A549 (cell line): ENCODE data around the gene GREB1.

Experiments
- BHLHE40 ChIP-seq: IDR thresholded peaks from 2 replicates; pipeline ENCODE4 v1.6.1; 2012; ENCODE audit warnings: low read depth, low read length, inconsistent platforms
- CTCF ChIP-seq: fragments of >200 bp; sonication (Bioruptor Twin); formaldehyde crosslinking; IDR thresholded peaks from 3 replicates; pipeline ENCODE4 v1.5.1; 2016
- EP300 ChIP-seq, 2 experiments: fragments of >200 bp; sonication (Bioruptor Twin); formaldehyde crosslinking; IDR thresholded peaks; 2 replicates in 1 of 2; 3 replicates in 1 of 2; pipeline ENCODE4 v1.6.1; 2016 to 2017
- ESRRA ChIP-seq: fragments of 150-350 bp; IDR thresholded peaks from 2 replicates; pipeline ENCODE4 v1.6.1; 2014; ENCODE audit warnings: mild to moderate bottlenecking, low read length, borderline replicate concordance
- JUN ChIP-seq, 2 experiments: fragments of >200 bp; sonication (Bioruptor Twin); formaldehyde crosslinking; IDR thresholded peaks; 2 replicates in 1 of 2; 3 replicates in 1 of 2; pipeline ENCODE4 v1.6.1; 2016 to 2017
- MYC ChIP-seq: IDR thresholded peaks from 2 replicates; pipeline ENCODE4 v1.6.1; 2012; ENCODE audit warnings: mild to moderate bottlenecking, inconsistent platforms, low read length, improper control_type of control experiment, borderline replicate concordance
- RAD21 ChIP-seq, 2 experiments: fragments of >200 bp in 1 of 2; sonication (Bioruptor Twin) in 1 of 2; formaldehyde crosslinking in 1 of 2; IDR thresholded peaks in 1 of 2; conservative IDR thresholded peaks in 1 of 2; 2 replicates in 1 of 2; 3 replicates in 1 of 2; pipeline ENCODE4 v1.6.1; 2012 to 2018; ENCODE audit warnings: inconsistent platforms in 1 of 2
- USF2 ChIP-seq: fragments of 450-650 bp; IDR thresholded peaks from 2 replicates; pipeline ENCODE4 v1.6.1; 2014; ENCODE audit warnings: antibody characterized with exemption
- ZFP36 ChIP-seq: fragments of 450-650 bp; IDR thresholded peaks from 2 replicates; pipeline ENCODE4 v1.6.1; 2014; ENCODE audit warnings: borderline replicate concordance; ENCODE audit not compliant: partially characterized antibody
- ZSCAN20 ChIP-seq: fragments of 250-450 bp; sonication (Bioruptor Pico); IDR thresholded peaks from 2 replicates; pipeline ENCODE4 v1.8.0; 2022; ENCODE audit warnings: mild to moderate bottlenecking, moderate library complexity
- TF ChIP-seq, protein P1 (sequence below): IDR thresholded peaks from 2 replicates; pipeline ENCODE4 v1.6.1; 2012

GRCh38 chr2:11680901-11681721 lies 147.3 kb downstream of the GREB1 start:
- TF ChIP-seq, protein P1, sequence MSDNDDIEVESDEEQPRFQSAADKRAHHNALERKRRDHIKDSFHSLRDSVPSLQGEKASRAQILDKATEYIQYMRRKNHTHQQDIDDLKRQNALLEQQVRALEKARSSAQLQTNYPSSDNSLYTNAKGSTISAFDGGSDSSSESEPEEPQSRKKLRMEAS: no peak
- no peak for TF ChIP-seq CTCF
- TF ChIP-seq BHLHE40: no peak
- TF ChIP-seq EP300 (IDR thresholded peaks at IDR 0.05): no peak
- TF ChIP-seq ZFP36: no peak
- TF ChIP-seq MYC: no peak
- TF ChIP-seq JUN (IDR thresholded peaks at IDR 0.05): no peak
- no peak for TF ChIP-seq ESRRA
- TF ChIP-seq RAD21 (conservative IDR thresholded peaks at IDR 0.05 in 1 of 2, IDR thresholded peaks at IDR 0.05 in 1 of 2): no peak
- TF ChIP-seq USF2: no peak
- no peak for TF ChIP-seq ZSCAN20 (CRISPR knock-in tag)
